Retina (tissue), 1 donor: Measurements from ENCODE around the gene CEP89.

Experiments used
- DNase-seq: peaks from one replicate; pipeline ENCODE4 v3.0.0-alpha.2; 2016

The CEP89 gene

GRCh38 chr19:32831611-32832010 is 140.1 kb downstream of the CEP89 start:
- no peak for DNase-seq

- DNase-seq: no peak
Observed at GRCh38 chr19:32830231-32831014, 141.3 kb downstream of the CEP89 start.

GRCh38 chr19:32829345-32829896 is 142.3 kb downstream of the CEP89 start:
- no peak for DNase-seq

- DNase-seq: no peak
Observed at GRCh38 chr19:32828643-32829344, 143.0 kb downstream of the CEP89 start.

GRCh38 chr19:32828139-32828538 is 143.6 kb downstream of the CEP89 start:
- no peak for DNase-seq
